GM12872 (cell line): ENCODE data around the gene ZDHHC24.

ENCODE experiments used
- CTCF ChIP-seq: IDR thresholded peaks from 3 replicates; pipeline ENCODE4 v1.5.1; 2011; ENCODE audit warnings: low read depth, mild to moderate bottlenecking, low read length, moderate library complexity; ENCODE audit not compliant: insufficient read depth

ZDHHC24 gene

DNA sequence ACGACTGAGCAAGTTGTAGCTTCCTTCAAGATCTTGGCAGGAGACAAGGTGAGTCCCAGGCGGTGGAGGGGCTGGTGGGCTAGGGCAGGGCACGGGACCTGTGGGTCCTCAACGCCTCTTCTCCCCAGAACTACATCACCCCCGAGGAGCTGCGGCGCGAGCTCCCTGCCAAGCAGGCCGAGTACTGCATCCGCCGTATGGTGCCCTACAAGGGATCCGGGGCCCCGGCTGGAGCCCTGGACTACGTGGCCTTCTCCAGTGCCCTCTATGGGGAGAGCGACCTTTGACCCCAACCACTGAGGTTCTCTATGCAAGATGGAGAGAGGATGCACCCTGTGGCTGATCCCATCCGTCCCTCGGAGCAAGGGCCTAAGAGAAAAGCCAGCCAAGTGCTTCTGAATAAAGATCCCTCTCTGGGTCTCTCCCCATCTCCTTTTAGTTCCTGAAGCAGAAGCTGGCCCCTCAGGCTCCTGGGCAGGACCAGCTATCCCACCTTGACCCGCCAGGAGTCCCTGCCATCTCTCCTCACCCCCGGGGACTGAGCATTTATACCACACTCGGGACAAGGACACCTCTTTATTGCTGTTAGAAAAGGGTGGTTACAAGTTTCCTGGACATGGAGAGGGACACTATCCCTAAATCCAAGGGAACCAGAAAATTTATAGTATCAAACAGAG, 17.2 kb upstream of the ZDHHC24 start:
- no peak for TF ChIP-seq CTCF

DNA sequence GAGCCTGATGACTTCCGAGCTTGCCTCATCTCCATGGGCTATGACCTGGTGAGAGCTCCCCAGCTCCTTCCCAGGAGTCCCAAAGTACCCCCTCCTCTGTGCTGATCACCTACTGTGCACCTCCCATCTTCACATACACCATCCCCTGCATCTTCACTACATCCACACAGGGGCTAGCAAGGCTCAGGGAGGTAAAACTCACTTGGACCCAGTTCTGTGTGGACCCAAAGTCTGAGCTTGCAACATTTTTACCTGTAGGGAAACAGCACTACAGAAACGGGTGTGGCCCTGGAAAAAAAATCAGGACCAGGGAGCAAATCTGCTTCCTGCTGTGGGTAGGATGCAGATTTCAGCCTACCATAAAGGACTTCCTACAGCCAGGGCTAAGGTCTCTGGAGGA, 16.4 kb upstream of the ZDHHC24 start:
- no peak for TF ChIP-seq CTCF

- TF ChIP-seq CTCF: no peak
These were observed 16.1 kb upstream of the ZDHHC24 start for GRCh38 chr11:66561975-66562248.

- TF ChIP-seq CTCF: no peak
These were observed 15.5 kb upstream of the ZDHHC24 start for GRCh38 chr11:66561178-66561974.

DNA sequence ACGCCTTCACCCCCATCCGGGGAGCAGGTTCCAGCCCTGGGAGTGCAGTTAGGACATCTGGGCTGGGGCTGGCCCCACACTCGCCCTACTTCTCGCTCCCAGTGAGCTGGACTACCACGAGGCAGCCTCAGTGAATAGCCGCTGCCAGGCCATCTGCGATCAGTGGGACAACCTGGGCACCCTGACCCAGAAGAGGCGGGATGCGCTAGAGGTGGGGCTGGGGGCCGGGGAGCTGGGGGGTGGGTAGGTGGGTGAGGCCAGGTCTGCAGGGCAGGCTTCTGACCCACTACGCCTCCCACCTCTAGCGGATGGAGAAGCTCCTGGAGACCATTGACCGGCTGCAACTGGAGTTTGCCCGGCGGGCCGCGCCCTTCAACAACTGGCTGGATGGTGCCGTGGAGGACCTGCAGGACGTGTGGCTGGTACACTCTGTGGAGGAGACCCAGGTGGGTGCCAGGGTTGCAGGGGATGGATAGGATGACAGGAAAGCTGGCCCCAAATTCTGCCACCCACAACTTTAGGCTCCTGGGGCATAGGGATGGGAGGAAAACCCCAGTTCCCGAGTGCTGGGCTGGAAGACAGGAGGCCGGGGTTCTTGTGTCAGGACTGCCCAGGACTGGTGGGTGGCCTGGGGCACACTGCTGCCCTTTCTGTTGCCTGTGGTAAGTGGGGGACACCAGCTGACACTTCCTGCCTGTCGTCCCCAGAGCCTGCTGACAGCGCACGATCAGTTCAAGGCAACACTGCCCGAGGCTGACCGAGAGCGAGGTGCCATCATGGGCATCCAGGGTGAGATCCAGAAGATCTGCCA, 14.2 kb upstream of the ZDHHC24 start:
- TF ChIP-seq CTCF: no peak

DNA sequence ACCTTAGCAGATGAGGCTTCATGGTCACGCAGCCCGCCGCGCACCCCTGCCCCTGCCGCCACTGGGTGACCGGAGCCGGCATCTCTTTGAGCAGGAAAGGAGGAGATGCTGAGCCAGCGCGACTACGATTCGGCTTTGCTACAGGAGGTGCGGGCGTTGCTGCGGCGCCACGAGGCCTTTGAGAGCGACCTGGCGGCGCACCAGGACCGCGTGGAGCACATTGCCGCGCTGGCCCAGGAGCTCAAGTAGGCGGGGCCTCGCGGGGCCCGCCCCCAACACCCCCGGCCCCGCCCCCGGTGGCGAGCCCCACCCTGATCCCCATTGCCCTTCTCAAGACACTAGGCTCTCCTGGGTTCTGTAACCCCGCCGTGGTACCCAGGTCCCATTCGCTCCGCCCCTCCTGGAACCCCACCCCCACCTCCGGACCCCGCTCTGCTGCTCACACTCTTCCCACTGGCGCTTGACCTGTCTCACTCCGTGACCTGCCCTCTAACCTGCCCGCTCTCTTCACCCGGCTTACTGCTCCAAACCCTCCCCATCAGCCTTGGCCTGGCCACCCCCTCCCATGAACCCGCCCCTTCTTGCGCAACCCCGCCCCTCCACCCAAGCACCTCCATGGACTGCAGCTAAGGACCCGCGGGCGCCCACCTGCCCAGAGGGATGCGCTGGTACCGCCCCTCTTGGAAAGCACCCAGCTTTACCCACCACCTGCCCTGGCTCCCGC, 13.5 kb upstream of the ZDHHC24 start:
- TF ChIP-seq CTCF: no peak

DNA sequence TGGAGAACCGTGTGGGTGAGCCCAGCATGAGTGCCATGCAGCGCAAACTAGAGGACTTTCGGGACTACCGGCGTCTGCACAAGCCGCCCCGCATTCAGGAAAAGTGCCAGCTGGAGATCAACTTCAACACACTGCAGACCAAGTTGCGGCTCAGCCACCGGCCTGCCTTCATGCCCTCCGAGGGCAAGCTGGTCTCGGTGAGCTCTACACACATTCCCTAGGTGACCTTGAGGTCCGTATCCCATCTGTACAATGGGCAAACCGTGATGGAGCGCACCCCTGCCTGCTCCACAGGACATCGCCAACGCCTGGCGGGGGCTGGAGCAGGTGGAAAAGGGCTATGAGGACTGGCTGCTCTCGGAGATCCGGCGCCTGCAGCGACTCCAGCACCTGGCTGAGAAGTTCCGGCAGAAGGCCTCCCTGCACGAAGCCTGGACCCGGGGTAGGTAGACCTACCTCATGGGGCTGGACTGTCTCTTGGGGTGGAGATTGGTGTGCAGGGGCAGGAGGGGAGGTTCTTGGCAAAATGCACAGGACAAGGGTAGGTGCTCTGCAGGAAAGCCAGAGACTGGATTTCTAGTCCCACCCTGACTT, 12.0 kb upstream of the ZDHHC24 start:
- no peak for TF ChIP-seq CTCF
